Adipocyte (in vitro differentiated cells): ENCODE data around the gene UTY.

Experiments used
- DNase-seq: peaks from one replicate; pipeline ENCODE4 v3.0.0-alpha.2; 2015; ENCODE audit warnings: low read depth
- H3K27me3 ChIP-seq: replicated peaks from 2 replicates; pipeline ENCODE4 v1.7.0; 2013; ENCODE audit warnings: mild to moderate bottlenecking, low read length, moderate library complexity; ENCODE audit not compliant: control insufficient read depth, insufficient read depth
- H3K36me3 ChIP-seq: 2 replicates; pipeline ENCODE4 v1.7.0; 2013; ENCODE audit warnings: low read length, mild to moderate bottlenecking, moderate library complexity; ENCODE audit not compliant: control insufficient read depth, insufficient read depth, severe bottlenecking
- H3K4me1 ChIP-seq: 2 replicates; pipeline ENCODE4 v1.7.0; 2013; ENCODE audit warnings: mild to moderate bottlenecking, low read length, moderate library complexity; ENCODE audit not compliant: control insufficient read depth, insufficient read depth
- H3K4me3 ChIP-seq: 2 replicates; pipeline ENCODE4 v1.7.0; 2013; ENCODE audit warnings: mild to moderate bottlenecking, low read length, moderate library complexity
- H3K9ac ChIP-seq: 2 replicates; pipeline ENCODE4 v1.7.0; 2013; ENCODE audit warnings: mild to moderate bottlenecking, low read length, moderate library complexity
- H3K9me3 ChIP-seq: 2 replicates; pipeline ENCODE4 v1.7.0; 2013; ENCODE audit warnings: mild to moderate bottlenecking, low read length, moderate library complexity; ENCODE audit not compliant: control insufficient read depth

UTY gene

GRCh38 chrY:13381110-13381683, 98.6 kb downstream of the UTY start:
- Histone ChIP-seq H3K9ac (no peak overlapping the region), H3K4me1 (no peaks in the 10 kb centered on the region), H3K36me3 (no peaks in the 10 kb centered on the region), H3K27me3 (no peaks in the 10 kb centered on the region), H3K4me3 (no peak overlapping the region), H3K9me3 (no peaks in the 10 kb centered on the region)
- no peak for DNase-seq

GRCh38 chrY:13370868-13371800, 108.7 kb downstream of the UTY start:
- H3K27me3 ChIP-seq: no peaks in the 10 kb centered on the region
- no peak for DNase-seq
- no peak overlapping the region for H3K9ac ChIP-seq
- H3K4me1 ChIP-seq: no peaks in the 10 kb centered on the region
- no peaks in the 10 kb centered on the region for H3K9me3 ChIP-seq
- H3K4me3 ChIP-seq: no peak overlapping the region
- H3K36me3 ChIP-seq: no peaks in the 10 kb centered on the region

GRCh38 chrY:13370245-13370644, 109.6 kb downstream of the UTY start:
- DNase-seq: no peak
- Histone ChIP-seq H3K27me3 (no peaks in the 10 kb centered on the region), H3K36me3 (no peaks in the 10 kb centered on the region), H3K9ac (no peak overlapping the region), H3K4me3 (no peak overlapping the region), H3K4me1 (no peaks in the 10 kb centered on the region), H3K9me3 (no peaks in the 10 kb centered on the region)

GRCh38 chrY:13368513-13368845, 111.4 kb downstream of the UTY start:
- no peaks in the 10 kb centered on the region for H3K9me3 ChIP-seq
- no peaks in the 10 kb centered on the region for H3K4me1 ChIP-seq
- H3K4me3 ChIP-seq: no peak overlapping the region
- no peaks in the 10 kb centered on the region for H3K36me3 ChIP-seq
- no peak for DNase-seq
- no peaks in the 10 kb centered on the region for H3K27me3 ChIP-seq
- H3K9ac ChIP-seq: no peak overlapping the region

GRCh38 chrY:13363641-13364040, 116.2 kb downstream of the UTY start:
- no peaks in the 10 kb centered on the region for H3K9me3 ChIP-seq
- H3K27me3 ChIP-seq: no peaks in the 10 kb centered on the region
- DNase-seq: no peak
- H3K4me3 ChIP-seq: no peak overlapping the region
- H3K4me1 ChIP-seq: no peaks in the 10 kb centered on the region
- no peak overlapping the region for H3K9ac ChIP-seq
- no peaks in the 10 kb centered on the region for H3K36me3 ChIP-seq

- Histone ChIP-seq H3K4me3 (no peak overlapping the region), H3K27me3 (no peaks in the 10 kb centered on the region), H3K9ac (no peak overlapping the region), H3K9me3 (no peaks in the 10 kb centered on the region), H3K4me1 (no peaks in the 10 kb centered on the region), H3K36me3 (no peaks in the 10 kb centered on the region)
- DNase-seq: no peak
These were observed 117.2 kb downstream of the UTY start for GRCh38 chrY:13362662-13363061.

GRCh38 chrY:13361656-13362636, 117.9 kb downstream of the UTY start:
- H3K36me3 ChIP-seq: no peaks in the 10 kb centered on the region
- H3K4me1 ChIP-seq: no peaks in the 10 kb centered on the region
- DNase-seq: no peak
- no peak overlapping the region for H3K9ac ChIP-seq
- no peaks in the 10 kb centered on the region for H3K27me3 ChIP-seq
- H3K4me3 ChIP-seq: no peak overlapping the region
- no peaks in the 10 kb centered on the region for H3K9me3 ChIP-seq

- Histone ChIP-seq H3K9ac (no peak overlapping the region), H3K9me3 (no peaks in the 10 kb centered on the region), H3K4me3 (no peak overlapping the region), H3K4me1 (no peaks in the 10 kb centered on the region), H3K27me3 (no peaks in the 10 kb centered on the region), H3K36me3 (no peaks in the 10 kb centered on the region)
- DNase-seq: no peak
These were observed 128.4 kb downstream of the UTY start for GRCh38 chrY:13351443-13351842.

GRCh38 chrY:13347106-13347505, 132.7 kb downstream of the UTY start:
- DNase-seq: no peak
- no peaks in the 10 kb centered on the region for H3K36me3 ChIP-seq
- H3K9ac ChIP-seq: no peak overlapping the region
- no peak overlapping the region for H3K4me3 ChIP-seq
- H3K4me1 ChIP-seq: no peaks in the 10 kb centered on the region
- H3K9me3 ChIP-seq: no peaks in the 10 kb centered on the region
- no peaks in the 10 kb centered on the region for H3K27me3 ChIP-seq

GRCh38 chrY:13345549-13345948, 134.3 kb downstream of the UTY start:
- Histone ChIP-seq H3K4me3 (no peak overlapping the region), H3K4me1 (no peaks in the 10 kb centered on the region), H3K9ac (no peak overlapping the region), H3K27me3 (no peaks in the 10 kb centered on the region), H3K9me3 (no peaks in the 10 kb centered on the region), H3K36me3 (no peaks in the 10 kb centered on the region)
- DNase-seq: no peak

GRCh38 chrY:13343307-13343946, 136.4 kb downstream of the UTY start:
- Histone ChIP-seq H3K4me1 (no peaks in the 10 kb centered on the region), H3K27me3 (no peaks in the 10 kb centered on the region), H3K9ac (no peak overlapping the region), H3K4me3 (no peak overlapping the region), H3K9me3 (no peaks in the 10 kb centered on the region), H3K36me3 (no peaks in the 10 kb centered on the region)
- no peak for DNase-seq
